Upper lobe of left lung (tissue), 6 donors: ENCODE results near the gene CENPO. TPM values are rescaled to one million over a fixed set of nuclear protein-coding genes. Genes with fewer than 3 reads are reported as not detected.

ENCODE experiments used
- ATAC-seq, 2 donors: fragments of 200-7000 bp; cut with Tn5 transposase; one replicate each; pipeline ENCODE4 v1.9.1; 2022; ENCODE audit warnings: mild to moderate bottlenecking in 2 of 2, moderate library complexity in 2 of 2; ENCODE audit not compliant: low FRiP score in 2 of 2
- DNase-seq, 2 donors: peaks; one replicate each; pipeline ENCODE4 v3.0.0-alpha.2; 2019 to 2020
- H3K27ac ChIP-seq, 4 donors: fragments of 200-600 bp; sonication (generic); one replicate each; pipeline ENCODE4 v1.5.1; 2016 to 2019
- H3K27me3 ChIP-seq, 4 donors: fragments of 200-600 bp; sonication (generic); one replicate each; pipeline ENCODE4 v1.5.1; 2017 to 2019
- H3K36me3 ChIP-seq, 4 donors: fragments of 200-600 bp; sonication (generic); one replicate each; pipeline ENCODE4 v1.5.1; 2016 to 2019
- H3K4me1 ChIP-seq, 4 donors: fragments of 200-600 bp; sonication (generic); one replicate each; pipeline ENCODE4 v1.5.1; 2018 to 2019
- H3K4me3 ChIP-seq, 4 donors: fragments of 200-600 bp; sonication (generic); one replicate each; pipeline ENCODE4 v1.5.1; 2017 to 2019; ENCODE audit warnings: mild to moderate bottlenecking in 2 of 4, moderate library complexity in 1 of 4
- H3K9me3 ChIP-seq, 4 donors: fragments of 200-600 bp; sonication (generic); one replicate each; pipeline ENCODE4 v1.5.1; 2018 to 2019
- CTCF ChIP-seq, 6 experiments: fragments of 450-650 bp in 4 of 6; fragments of 200-600 bp in 2 of 6; sonication (generic) in 2 of 6; IDR thresholded peaks; one replicate each; pipeline ENCODE4 v1.5.1; 2016 to 2019; ENCODE audit warnings: antibody characterized with exemption in 6 of 6
- EP300 ChIP-seq, 4 donors: sonication (generic); formaldehyde crosslinking; IDR thresholded peaks; one replicate each; pipeline ENCODE4 v1.5.1; 2017; ENCODE audit warnings: antibody characterized with exemption in 4 of 4, control low read depth in 2 of 4
- POLR2A ChIP-seq, 4 donors: fragments of 450-650 bp; IDR thresholded peaks; one replicate each; pipeline ENCODE4 v1.5.1; 2016 to 2017; ENCODE audit warnings: antibody characterized with exemption in 4 of 4, mild to moderate bottlenecking in 2 of 4
- POLR2AphosphoS5 ChIP-seq, 2 donors: sonication (generic); formaldehyde crosslinking; IDR thresholded peaks; one replicate each; pipeline ENCODE4 v1.5.1; 2017; ENCODE audit warnings: antibody characterized with exemption in 2 of 2
- WGBS, 2 donors: methylation state at CpG; one replicate each; pipeline ENCODE4 v1.1.5; 2017 to 2018; 5-methylcytosine and 5-hydroxymethylcytosine counted together
- total RNA-seq, 6 donors: library from RNA; depleted of rRNA in 4 of 6; stranded (reverse); fragments of >200 nt in 4 of 6; gene quantifications; one replicate each; pipeline versions ENCODE4 v1.1.0 to v1.2.1, GENCODE V29; 2016 to 2021
- donor health status: DM: no; HTN: no; CAD: no; lungs with moderate emphysema.
- donor health status: DM: no; HTN: yes; CAD: no; lungs with severe emphysema.

CENPO gene
- total RNA-seq, 6 donors from 2014 or later: 4.9 to 8.7 (median 7.2) TPM

GRCh38 chr2:24809316-24810007 lies 16.2 kb downstream of the CENPO start:
- DNase-seq (no peak), ATAC-seq (no peak)
- no peaks in the 10 kb centered on the region for H3K4me1 ChIP-seq
- H3K27ac ChIP-seq: no peak overlapping the region
- TF ChIP-seq POLR2A (IDR thresholded peaks at IDR 0.05) (no peak), EP300 (IDR thresholded peaks at IDR 0.05) (no peak), POLR2AphosphoS5 (IDR thresholded peaks at IDR 0.05) (no peak), CTCF (IDR thresholded peaks at IDR 0.05) (no peak)
- no peaks in the 10 kb centered on the region for H3K9me3 ChIP-seq
- peaks cover 0 to 8% (median 0%) of the 10 kb centered on the region in 4 donors for H3K36me3 ChIP-seq
- H3K4me3 ChIP-seq: no peak overlapping the region
- H3K27me3 ChIP-seq: no peaks in the 10 kb centered on the region
- WGBS, 2 donors: 92 to 94% methylated on average over 4 of the region's 4 CpGs

GRCh38 chr2:24813691-24814137 lies 20.5 kb downstream of the CENPO start:
- no peak for TF ChIP-seq CTCF (IDR thresholded peaks at IDR 0.05)
- TF ChIP-seq EP300 (IDR thresholded peaks at IDR 0.05): no peak
- TF ChIP-seq POLR2AphosphoS5 (IDR thresholded peaks at IDR 0.05): no peak
- TF ChIP-seq POLR2A (IDR thresholded peaks at IDR 0.05): no peak
- ATAC-seq (no peak), DNase-seq (no peak)
- Histone ChIP-seq H3K27me3 (no peaks in the 10 kb centered on the region), H3K4me1 (peaks cover 0 to 4% (median 2%) of the 10 kb centered on the region in 4 donors), H3K36me3 (peaks cover 0 to 13% (median 5%) of the 10 kb centered on the region in 4 donors), H3K4me3 (no peak overlapping the region), H3K9me3 (no peaks in the 10 kb centered on the region), H3K27ac (no peak overlapping the region)
- WGBS, 2 donors: 94 to 97% methylated on average over 4 of the region's 4 CpGs

GRCh38 chr2:24814516-24814915 lies 21.3 kb downstream of the CENPO start:
- DNase-seq: no peak
- Histone ChIP-seq H3K9me3 (no peaks in the 10 kb centered on the region), H3K4me3 (no peak overlapping the region), H3K27ac (no peak overlapping the region), H3K27me3 (no peaks in the 10 kb centered on the region), H3K36me3 (peaks cover 0 to 19% (median 9%) of the 10 kb centered on the region in 4 donors), H3K4me1 (peaks cover 0 to 4% (median 2%) of the 10 kb centered on the region in 4 donors)
- WGBS, 2 donors: 93 to 94% methylated on average over 4 of the region's 4 CpGs
- no peak for ATAC-seq
- TF ChIP-seq EP300 (IDR thresholded peaks at IDR 0.05) (no peak), CTCF (IDR thresholded peaks at IDR 0.05) (no peak), POLR2A (IDR thresholded peaks at IDR 0.05) (no peak), POLR2AphosphoS5 (IDR thresholded peaks at IDR 0.05) (no peak)

- no peaks in the 10 kb centered on the region for H3K27me3 ChIP-seq
- TF ChIP-seq CTCF (IDR thresholded peaks at IDR 0.05): no peak
- TF ChIP-seq POLR2AphosphoS5 (IDR thresholded peaks at IDR 0.05): no peak
- TF ChIP-seq EP300 (IDR thresholded peaks at IDR 0.05): no peak
- TF ChIP-seq POLR2A (IDR thresholded peaks at IDR 0.05): no peak
- ATAC-seq (no peak), DNase-seq (no peak)
- H3K27ac ChIP-seq: no peak overlapping the region
- peaks cover 0 to 4% (median 2%) of the 10 kb centered on the region in 4 donors for H3K4me1 ChIP-seq
- no peak overlapping the region for H3K4me3 ChIP-seq
- 91% methylated on average over 4 of the region's 4 CpGs for WGBS, 2 donors
- peaks cover 0 to 24% (median 15%) of the 10 kb centered on the region in 4 donors for H3K36me3 ChIP-seq
- H3K9me3 ChIP-seq: no peaks in the 10 kb centered on the region
Measured at GRCh38 chr2:24815171-24815570, 21.9 kb downstream of the CENPO start.

- 91 to 92% methylated on average over 6 of the region's 6 CpGs for WGBS, 2 donors
- Histone ChIP-seq H3K4me3 (no peak overlapping the region), H3K36me3 (peaks cover 0 to 27% (median 26%) of the 10 kb centered on the region in 4 donors), H3K27ac (no peak overlapping the region), H3K27me3 (no peaks in the 10 kb centered on the region), H3K9me3 (no peaks in the 10 kb centered on the region), H3K4me1 (peaks cover 0 to 4% (median 2%) of the 10 kb centered on the region in 4 donors)
- ATAC-seq (no peak), DNase-seq (no peak)
- no peak for TF ChIP-seq CTCF (IDR thresholded peaks at IDR 0.05)
- TF ChIP-seq EP300 (IDR thresholded peaks at IDR 0.05): no peak
- no peak for TF ChIP-seq POLR2A (IDR thresholded peaks at IDR 0.05)
- no peak for TF ChIP-seq POLR2AphosphoS5 (IDR thresholded peaks at IDR 0.05)
Measured at GRCh38 chr2:24816404-24816803, 23.2 kb downstream of the CENPO start.
